H9 (cell line): ENCODE measurements around the gene LONRF3. TPM values are rescaled to one million over a fixed set of nuclear protein-coding genes. Genes with fewer than 3 reads are reported as not detected.

Source experiments
- DNase-seq: peaks from one replicate; pipeline ENCODE4 v3.0.0-alpha.2; 2017
- H2AFZ ChIP-seq: one replicate; pipeline ENCODE4 v1.6.1; 2013; ENCODE audit warnings: mild to moderate bottlenecking, low read length, control low read depth, moderate library complexity
- H2AK5ac ChIP-seq: 2 replicates; pipeline ENCODE4 v1.6.1; 2013; ENCODE audit warnings: low read length, control low read depth, mixed read lengths; ENCODE audit not compliant: insufficient read length
- H2BK120ac ChIP-seq: one replicate; pipeline ENCODE4 v1.6.1; 2013; ENCODE audit warnings: low read depth, mild to moderate bottlenecking, low read length, control low read depth, inconsistent platforms; ENCODE audit not compliant: poor library complexity, severe bottlenecking
- H2BK12ac ChIP-seq: 2 replicates; pipeline ENCODE4 v1.6.1; 2013; ENCODE audit warnings: low read length, control low read depth, mixed read lengths, low read depth; ENCODE audit not compliant: insufficient read length
- H2BK15ac ChIP-seq: 2 replicates; pipeline ENCODE4 v1.6.1; 2013; ENCODE audit warnings: low read depth, low read length, control low read depth
- H2BK20ac ChIP-seq: one replicate; pipeline ENCODE4 v1.6.1; 2013; ENCODE audit warnings: low read depth, mild to moderate bottlenecking, low read length, control low read depth, inconsistent platforms; ENCODE audit not compliant: poor library complexity, severe bottlenecking
- H2BK5ac ChIP-seq: 2 replicates; pipeline ENCODE4 v1.6.1; 2013; ENCODE audit warnings: low read length, control low read depth, mixed read lengths; ENCODE audit not compliant: insufficient read length
- H3K14ac ChIP-seq: 2 replicates; pipeline ENCODE4 v1.6.1; 2013; ENCODE audit warnings: low read length, control low read depth; ENCODE audit not compliant: insufficient read depth
- H3K18ac ChIP-seq: 2 replicates; pipeline ENCODE4 v1.6.1; 2013; ENCODE audit warnings: low read depth, mild to moderate bottlenecking, mixed read lengths, low read length, control low read depth; ENCODE audit not compliant: insufficient read length
- H3K23ac ChIP-seq: 2 replicates; pipeline ENCODE4 v1.6.1; 2013; ENCODE audit warnings: low read length, control low read depth, mixed read lengths, low read depth; ENCODE audit not compliant: insufficient read length
- H3K23me2 ChIP-seq: 2 replicates; pipeline ENCODE4 v1.6.1; 2013; ENCODE audit warnings: low read depth, mild to moderate bottlenecking, mixed read lengths, low read length, control low read depth; ENCODE audit not compliant: insufficient read length, poor library complexity, severe bottlenecking
- H3K27ac ChIP-seq: 2 replicates; pipeline ENCODE4 v1.5.1; 2013; ENCODE audit warnings: low read length, control low read depth, mixed read lengths, low read depth; ENCODE audit not compliant: insufficient read length
- H3K27me3 ChIP-seq: 2 replicates; pipeline ENCODE4 v1.6.1; 2013; ENCODE audit warnings: low read length, control low read depth, inconsistent platforms; ENCODE audit not compliant: insufficient read depth
- H3K4ac ChIP-seq: 2 replicates; pipeline ENCODE4 v1.6.1; 2013; ENCODE audit warnings: low read depth, mild to moderate bottlenecking, control low read depth, inconsistent platforms, low read length, moderate library complexity
- H3K4me1 ChIP-seq: 2 replicates; pipeline ENCODE4 v1.6.1; 2013; ENCODE audit warnings: low read length, control low read depth, inconsistent platforms; ENCODE audit not compliant: insufficient read depth
- H3K4me2 ChIP-seq: 2 replicates; pipeline ENCODE4 v1.6.1; 2013; ENCODE audit warnings: low read length, control low read depth, mixed read lengths; ENCODE audit not compliant: insufficient read length, insufficient read depth
- H3K56ac ChIP-seq: 2 replicates; pipeline ENCODE4 v1.6.1; 2013; ENCODE audit warnings: low read depth, mild to moderate bottlenecking, mixed read lengths, low read length, control low read depth; ENCODE audit not compliant: insufficient read length
- H3K79me1 ChIP-seq: 2 replicates; pipeline ENCODE4 v1.6.1; 2013; ENCODE audit warnings: low read depth, mild to moderate bottlenecking, moderate library complexity, low read length, control low read depth, inconsistent platforms; ENCODE audit not compliant: insufficient read depth, poor library complexity, severe bottlenecking
- H3K79me2 ChIP-seq: 2 replicates; pipeline ENCODE4 v1.6.1; 2013; ENCODE audit warnings: low read length, control low read depth, inconsistent platforms; ENCODE audit not compliant: insufficient read depth
- H3K9ac ChIP-seq: 2 replicates; pipeline ENCODE4 v1.6.1; 2013; ENCODE audit warnings: low read length, control low read depth, mixed read lengths; ENCODE audit not compliant: insufficient read length; ENCODE audit errors: extremely low read depth
- H3K9me3 ChIP-seq: one replicate; pipeline ENCODE4 v1.6.1; 2013; ENCODE audit warnings: low read depth, low read length, inconsistent platforms; ENCODE audit not compliant: control insufficient read depth
- H3T11ph ChIP-seq: one replicate; pipeline ENCODE4 v1.6.1; 2013; ENCODE audit warnings: mild to moderate bottlenecking, low read length, control low read depth, inconsistent platforms
- H4K20me1 ChIP-seq: one replicate; pipeline ENCODE4 v1.6.1; 2013; ENCODE audit not compliant: control insufficient read depth, insufficient read length, insufficient read depth
- H4K5ac ChIP-seq: 2 replicates; pipeline ENCODE4 v1.6.1; 2013; ENCODE audit warnings: low read depth, mild to moderate bottlenecking, mixed read lengths, low read length, control low read depth; ENCODE audit not compliant: insufficient read length
- H4K8ac ChIP-seq: replicated peaks from 2 replicates; pipeline ENCODE4 v1.6.1; 2013; ENCODE audit warnings: low read length, control low read depth, mixed read lengths, low read depth; ENCODE audit not compliant: insufficient read length
- H4K91ac ChIP-seq: 2 replicates; pipeline ENCODE4 v1.6.1; 2013; ENCODE audit warnings: low read depth, mild to moderate bottlenecking, moderate library complexity, mixed read lengths, low read length, control low read depth; ENCODE audit not compliant: insufficient read length
- H3K27ac Mint-ChIP-seq, 3 experiments: 2 replicates in 2 of 3; 3 replicates in 1 of 3; pipeline ENCODE4 v1.8.0; 2020 to 2021; ENCODE audit warnings: mixed read lengths in 3 of 3, mild to moderate bottlenecking in 1 of 3, moderate library complexity in 1 of 3
- H3K27me3 Mint-ChIP-seq: 2 replicates; pipeline ENCODE4 v1.8.0; 2021; ENCODE audit warnings: low read depth, mild to moderate bottlenecking, moderate library complexity, mixed read lengths
- H3K36me3 Mint-ChIP-seq, 3 experiments: 2 replicates in 2 of 3; 3 replicates in 1 of 3; pipeline ENCODE4 v1.8.0; 2020 to 2021; ENCODE audit warnings: low read depth in 3 of 3, mixed read lengths in 3 of 3; ENCODE audit not compliant: insufficient read depth in 1 of 3
- H3K4me1 Mint-ChIP-seq, 2 experiments: 2 replicates each; pipeline ENCODE4 v1.8.0; 2020; ENCODE audit warnings: mixed read lengths in 2 of 2
- H3K4me3 Mint-ChIP-seq, 2 experiments: 2 replicates in 1 of 2; 3 replicates in 1 of 2; pipeline ENCODE4 v1.8.0; 2020 to 2021; ENCODE audit warnings: mild to moderate bottlenecking in 2 of 2, mixed read lengths in 2 of 2, moderate library complexity in 1 of 2
- H3K9me3 Mint-ChIP-seq, 2 experiments: 2 replicates in 1 of 2; 3 replicates in 1 of 2; pipeline ENCODE4 v1.8.0; 2020; ENCODE audit warnings: mild to moderate bottlenecking in 2 of 2, mixed read lengths in 2 of 2, moderate library complexity in 1 of 2
- CTCF ChIP-seq: fragments of 200-600 bp; sonication (generic); conservative IDR thresholded peaks from 3 replicates; pipeline ENCODE4 v1.8.0; 2021; ENCODE audit warnings: antibody characterized with exemption, mild to moderate bottlenecking
- WGBS: extraction: QIAGEN DNeasy Blood & Tissue Kit; methylation state at CpG from one replicate; pipeline ENCODE4 v1.1.7; 2013; ENCODE audit warnings: missing lambda C conversion rate, low lambda C conversion rate, mixed read lengths; ENCODE audit not compliant: insufficient read length; ENCODE audit errors: extremely low coverage; 5-methylcytosine and 5-hydroxymethylcytosine counted together
- total RNA-seq: library from RNA; stranded (reverse); gene quantifications from 2 replicates; pipeline ENCODE4 v1.2.1, GENCODE V29; 2021

The LONRF3 gene
- total RNA-seq, 1 experiment from 2014 or later: 0.33 TPM

- H3K4me3 Mint-ChIP-seq: no peak overlapping the region
- Histone ChIP-seq H3K4ac (no peak overlapping the region), H3K56ac (no peak overlapping the region), H3K27me3 (no peaks in the 10 kb centered on the region), H3K14ac (no peak overlapping the region), H3K9me3 (peaks cover 57% of the 10 kb centered on the region), H3K79me1 (no peaks in the 10 kb centered on the region), H3K4me2 (no peak overlapping the region), H3K23me2 (no peaks in the 10 kb centered on the region), H4K20me1 (no peaks in the 10 kb centered on the region), H2BK5ac (no peak overlapping the region), H3K79me2 (no peaks in the 10 kb centered on the region), H3K4me1 (no peaks in the 10 kb centered on the region), H3K27ac (no peak overlapping the region), H4K8ac (no peak overlapping the region), H3K23ac (no peak overlapping the region), H2AK5ac (no peak overlapping the region), H4K5ac (no peak overlapping the region), H3K18ac (no peak overlapping the region), H2BK15ac (no peak overlapping the region), H2BK120ac (no peak overlapping the region), H3K9ac (no peak overlapping the region), H3T11ph (no peak overlapping the region), H2BK20ac (no peak overlapping the region), H2AFZ (no peak overlapping the region), H2BK12ac (no peak overlapping the region), H4K91ac (no peak overlapping the region)
- DNase-seq: no peak
- H3K27me3 Mint-ChIP-seq: peaks cover 2% of the 10 kb centered on the region
- H3K27ac Mint-ChIP-seq: no peak overlapping the region
- peaks cover 0 to 3% (median 2%) of the 10 kb centered on the region in 3 experiments; a peak in 3 of 7 replicates for H3K36me3 Mint-ChIP-seq
- TF ChIP-seq CTCF: no peak
- no peaks in the 10 kb centered on the region for H3K4me1 Mint-ChIP-seq
- no CpG with 5 or more reads among the region's 3 CpGs for WGBS
- H3K9me3 Mint-ChIP-seq: peaks cover 56 to 59% of the 10 kb centered on the region in 2 experiments
Measured at GRCh38 chrX:119013164-119013563, 38.7 kb downstream of the LONRF3 start.
